GM23248 (cell line): ENCODE measurements around the gene ATRN. TPM values are rescaled to one million over a fixed set of nuclear protein-coding genes. Genes with fewer than 3 reads are reported as not detected.

Experiments used
- DNase-seq: peaks from one replicate; pipeline ENCODE4 v3.0.0-alpha.2; 2015
- H2AFZ ChIP-seq: fragments of 200-600 bp; sonication (generic); 2 replicates; pipeline ENCODE4 v1.6.1; 2016; ENCODE audit warnings: antibody characterized with exemption
- H3F3A ChIP-seq: fragments of 200-600 bp; sonication (generic); 2 replicates; pipeline ENCODE4 v1.6.1; 2016; ENCODE audit warnings: mild to moderate bottlenecking, antibody characterized with exemption, mixed run types; ENCODE audit not compliant: insufficient read depth
- H3K27ac ChIP-seq: fragments of 200-600 bp; sonication (generic); 2 replicates; pipeline ENCODE4 v1.5.1; 2016; ENCODE audit warnings: mild to moderate bottlenecking
- H3K27me3 ChIP-seq: fragments of 200-600 bp; sonication (generic); replicated peaks from 2 replicates; pipeline ENCODE4 v1.6.1; 2016; ENCODE audit warnings: mild to moderate bottlenecking; ENCODE audit not compliant: insufficient read depth
- H3K36me3 ChIP-seq: fragments of 200-600 bp; sonication (generic); 2 replicates; pipeline ENCODE4 v1.6.1; 2016; ENCODE audit warnings: low read depth, mild to moderate bottlenecking
- H3K4me1 ChIP-seq: fragments of 200-600 bp; sonication (generic); 2 replicates; pipeline ENCODE4 v1.6.1; 2016; ENCODE audit warnings: mild to moderate bottlenecking; ENCODE audit not compliant: insufficient read depth
- H3K4me2 ChIP-seq: fragments of 200-600 bp; sonication (generic); one replicate; pipeline ENCODE4 v1.6.1; 2016; ENCODE audit warnings: mild to moderate bottlenecking; ENCODE audit not compliant: unreplicated experiment
- H3K4me3 ChIP-seq: fragments of 200-600 bp; sonication (generic); 2 replicates; pipeline ENCODE4 v1.5.1; 2016; ENCODE audit warnings: mild to moderate bottlenecking
- H3K79me2 ChIP-seq: fragments of 200-600 bp; sonication (generic); 2 replicates; pipeline ENCODE4 v1.6.1; 2016; ENCODE audit warnings: mild to moderate bottlenecking; ENCODE audit not compliant: insufficient read depth
- H3K9ac ChIP-seq: fragments of 200-600 bp; sonication (generic); 2 replicates; pipeline ENCODE4 v1.6.1; 2016; ENCODE audit warnings: mild to moderate bottlenecking
- H3K9me2 ChIP-seq: fragments of 200-600 bp; sonication (generic); 2 replicates; pipeline ENCODE4 v1.6.1; 2016; ENCODE audit warnings: mixed run types, mild to moderate bottlenecking, moderate library complexity; ENCODE audit not compliant: insufficient read depth
- H3K9me3 ChIP-seq: fragments of 200-600 bp; sonication (generic); one replicate; pipeline ENCODE4 v1.6.1; 2017; ENCODE audit warnings: low read depth
- H4K20me1 ChIP-seq: fragments of 200-600 bp; sonication (generic); 2 replicates; pipeline ENCODE4 v1.6.0; 2016; ENCODE audit not compliant: insufficient read depth
- EZH2 ChIP-seq: fragments of 200-600 bp; sonication (generic); IDR thresholded peaks from 2 replicates; pipeline ENCODE4 v1.6.1; 2018; ENCODE audit warnings: antibody characterized with exemption, mild to moderate bottlenecking; ENCODE audit not compliant: insufficient read depth, poor library complexity, severe bottlenecking
- EZH2phosphoT487 ChIP-seq: fragments of 200-600 bp; sonication (generic); IDR thresholded peaks from 2 replicates; pipeline ENCODE4 v1.6.1; 2018; ENCODE audit warnings: antibody characterized with exemption, moderate library complexity, mild to moderate bottlenecking, low read depth; ENCODE audit not compliant: insufficient read depth
- WGBS, 2 experiments: methylation state at CpG; one replicate each; pipeline ENCODE4 v1.1.6; 2015 to 2017; ENCODE audit warnings: low lambda C conversion rate in 2 of 2, low coverage in 1 of 2; ENCODE audit errors: missing lambda C conversion rate in 2 of 2; 5-methylcytosine and 5-hydroxymethylcytosine counted together
- in situ Hi-C: fragments of 300-500 bp; cut with MboI; formaldehyde crosslinking; loops from 2 replicates; pipeline ENCODE4 v1.15.0; 2020
- polyA plus RNA-seq: library from polyadenylated mRNA; unstranded; fragments of >200 nt; fragmentation: Nextera tagmentation; extraction: Ambion mirVana; gene quantifications from 2 replicates; pipeline ENCODE4 v1.2.1, GENCODE V29; 2016
- total RNA-seq: library from RNA; depleted of rRNA; stranded (reverse); fragments of >200 nt; shearing (Covaris generic); gene quantifications from 2 replicates; pipeline ENCODE4 v1.2.3, GENCODE V29; 2014

ATRN gene
- total and polyA plus RNA-seq, 2 experiments from 2014 or later = 9.9 to 38.7 TPM

- H4K20me1 ChIP-seq = no peaks in the 10 kb centered on the region
- no peaks in the 10 kb centered on the region for H3K9me2 ChIP-seq
- H3K4me3 ChIP-seq = no peak overlapping the region
- no peaks in the 10 kb centered on the region for H3K79me2 ChIP-seq
- peaks cover 10% of the 10 kb centered on the region for H3F3A ChIP-seq
- no peak overlapping the region for H2AFZ ChIP-seq
- H3K27ac ChIP-seq = no peak overlapping the region
- H3K4me2 ChIP-seq = no peak overlapping the region
- H3K4me1 ChIP-seq = peaks cover 11% of the 10 kb centered on the region
- TF ChIP-seq EZH2phosphoT487 (no peak), EZH2 (no peak)
- in situ Hi-C loops = no loop called here
- no peak overlapping the region for H3K9ac ChIP-seq
- no peaks in the 10 kb centered on the region for H3K9me3 ChIP-seq
- H3K36me3 ChIP-seq = no peaks in the 10 kb centered on the region
- no peaks in the 10 kb centered on the region for H3K27me3 ChIP-seq
- no peak for DNase-seq
- WGBS, 2 experiments = 64 to 67% methylated on average over 9 of the region's 9 CpGs
These were observed 221.1 kb downstream of the ATRN start for GRCh38 chr20:3691897-3692296.

GRCh38 chr20:3692706-3693294 lies 222.0 kb downstream of the ATRN start:
- Histone ChIP-seq H3K4me2 (no peak overlapping the region), H2AFZ (no peak overlapping the region), H3K9me3 (no peaks in the 10 kb centered on the region), H3K27ac (no peak overlapping the region), H4K20me1 (no peaks in the 10 kb centered on the region), H3K27me3 (no peaks in the 10 kb centered on the region), H3K9me2 (no peaks in the 10 kb centered on the region), H3K79me2 (no peaks in the 10 kb centered on the region), H3K36me3 (no peaks in the 10 kb centered on the region), H3K4me1 (peaks cover 3% of the 10 kb centered on the region; the same call in 1 of the 2 replicates), H3K9ac (no peak overlapping the region), H3F3A (0 out of 2 replicates have a peak, but pooled peaks cover 5% of the 10 kb centered on the region), H3K4me3 (no peak overlapping the region)
- WGBS, 2 experiments = 65 to 67% methylated on average over 22 to 23 of the region's 23 CpGs
- TF ChIP-seq EZH2phosphoT487 (no peak), EZH2 (no peak)
- in situ Hi-C loops = no loop called here
- DNase-seq = no peak

- no peaks in the 10 kb centered on the region for H3K9me2 ChIP-seq
- no peaks in the 10 kb centered on the region for H3K27me3 ChIP-seq
- H3K79me2 ChIP-seq = no peaks in the 10 kb centered on the region
- WGBS, 2 experiments = 70 to 74% methylated on average over 13 of the region's 13 CpGs
- H2AFZ ChIP-seq = no peak overlapping the region
- H3K4me1 ChIP-seq = no peaks in the 10 kb centered on the region
- no peaks in the 10 kb centered on the region for H3F3A ChIP-seq
- H3K4me2 ChIP-seq = no peak overlapping the region
- no peaks in the 10 kb centered on the region for H3K9me3 ChIP-seq
- TF ChIP-seq EZH2 (no peak), EZH2phosphoT487 (no peak)
- no peak for DNase-seq
- no peaks in the 10 kb centered on the region for H4K20me1 ChIP-seq
- no peaks in the 10 kb centered on the region for H3K36me3 ChIP-seq
- no peak overlapping the region for H3K9ac ChIP-seq
- no peak overlapping the region for H3K4me3 ChIP-seq
- H3K27ac ChIP-seq = no peak overlapping the region
- in situ Hi-C loops = no loop called here
These were observed 222.6 kb downstream of the ATRN start for GRCh38 chr20:3693376-3693775.

GRCh38 chr20:3694864-3695263 lies 224.0 kb downstream of the ATRN start:
- Histone ChIP-seq H3F3A (no peaks in the 10 kb centered on the region), H3K4me1 (no peaks in the 10 kb centered on the region), H3K9ac (no peak overlapping the region), H3K4me3 (no peak overlapping the region), H3K36me3 (no peaks in the 10 kb centered on the region), H3K9me2 (no peaks in the 10 kb centered on the region), H3K9me3 (no peaks in the 10 kb centered on the region), H3K79me2 (no peaks in the 10 kb centered on the region), H3K4me2 (no peak overlapping the region), H3K27ac (no peak overlapping the region), H3K27me3 (no peaks in the 10 kb centered on the region), H4K20me1 (no peaks in the 10 kb centered on the region), H2AFZ (no peak overlapping the region)
- 87% methylated on average over 5 of the region's 5 CpGs for WGBS, 2 experiments
- DNase-seq = no peak
- no peak for TF ChIP-seq EZH2phosphoT487
- no peak for TF ChIP-seq EZH2
- in situ Hi-C loops = no loop called here
